SJSA1 (cell line): Measurements from ENCODE around the gene IBSP. TPM values are rescaled to one million over a fixed set of nuclear protein-coding genes. Genes with fewer than 3 reads are reported as not detected.

Experiments
- DNase-seq, 2 experiments: peaks; one replicate each; pipeline ENCODE4 v3.0.0-alpha.2; 2015 to 2020; ENCODE audit warnings: low spot score in 2 of 2, low read depth in 1 of 2
- H3K27ac ChIP-seq: fragments of 250-450 bp; sonication (Bioruptor Pico); 2 replicates; pipeline ENCODE4 v1.5.1; 2020; ENCODE audit warnings: mild to moderate bottlenecking, moderate library complexity
- H3K27me3 ChIP-seq: fragments of 250-450 bp; sonication (Bioruptor Pico); replicated peaks from 2 replicates; pipeline ENCODE4 v1.5.1; 2020; ENCODE audit warnings: mild to moderate bottlenecking, moderate library complexity
- H3K36me3 ChIP-seq: fragments of 250-450 bp; sonication (Bioruptor Pico); 2 replicates; pipeline ENCODE4 v1.5.1; 2020; ENCODE audit warnings: mild to moderate bottlenecking
- H3K4me1 ChIP-seq: fragments of 250-450 bp; sonication (Bioruptor Pico); replicated peaks from 2 replicates; pipeline ENCODE4 v1.6.1; 2021; ENCODE audit warnings: mild to moderate bottlenecking
- H3K4me3 ChIP-seq: fragments of 250-450 bp; sonication (Bioruptor Pico); 2 replicates; pipeline ENCODE4 v1.5.1; 2020; ENCODE audit warnings: mild to moderate bottlenecking
- H3K9me3 ChIP-seq: fragments of 250-450 bp; sonication (Bioruptor Pico); replicated peaks from 2 replicates; pipeline ENCODE4 v1.5.1; 2020; ENCODE audit warnings: mild to moderate bottlenecking
- total RNA-seq: library from RNA; depleted of rRNA; stranded (reverse); fragments of >200 nt; shearing (Covaris generic); gene quantifications from 2 replicates; pipeline ENCODE4 v1.2.3, GENCODE V29; 2014; rRNA removed

The IBSP gene
- total RNA-seq = 0.19 and 0.21 TPM in 2 replicates

GRCh38 chr4:87799301-87800113 lies at the start of gene IBSP:
Gene IBSP, plus strand, starts transcription at chr4:87799554. Its CDS starts 2,808 bp downstream, at chr4:87802362.
- Histone ChIP-seq H3K27me3 (no peaks in the 10 kb centered on the region), H3K4me3 (no peak within 1 kb of the TSS), H3K27ac (no peak within 1 kb of the TSS), H3K4me1 (no peaks in the 10 kb centered on the region; the same call in 1 of the 2 replicates), H3K9me3 (no peaks in the 10 kb centered on the region), H3K36me3 (no peaks in the 10 kb centered on the region)
- no peak for DNase-seq

GRCh38 chr4:87749883-87750282 lies 49.5 kb upstream of the IBSP start:
- no peaks in the 10 kb centered on the region for H3K36me3 ChIP-seq
- no peak overlapping the region for H3K4me3 ChIP-seq
- H3K4me1 ChIP-seq = peaks cover 16% of the 10 kb centered on the region
- peak in 1 of 2 experiments; percentile 69 for DNase-seq
- H3K27ac ChIP-seq = peak overlapping the region; percentile 36
- no peaks in the 10 kb centered on the region for H3K27me3 ChIP-seq
- H3K9me3 ChIP-seq = no peaks in the 10 kb centered on the region

GRCh38 chr4:87758270-87758669 lies 41.1 kb upstream of the IBSP start:
- H3K4me1 ChIP-seq = no peaks in the 10 kb centered on the region
- no peak for DNase-seq
- H3K4me3 ChIP-seq = no peak overlapping the region
- no peak overlapping the region for H3K27ac ChIP-seq
- H3K27me3 ChIP-seq = no peaks in the 10 kb centered on the region; the same call in 1 of the 2 replicates
- no peaks in the 10 kb centered on the region for H3K36me3 ChIP-seq
- no peaks in the 10 kb centered on the region for H3K9me3 ChIP-seq

- DNase-seq = no peak
- H3K36me3 ChIP-seq = no peaks in the 10 kb centered on the region
- no peaks in the 10 kb centered on the region for H3K9me3 ChIP-seq
- no peaks in the 10 kb centered on the region for H3K4me1 ChIP-seq
- no peak overlapping the region for H3K27ac ChIP-seq
- no peaks in the 10 kb centered on the region; the same call in 1 of the 2 replicates for H3K27me3 ChIP-seq
- H3K4me3 ChIP-seq = no peak overlapping the region
These were observed 37.0 kb upstream of the IBSP start for GRCh38 chr4:87762311-87762710.

GRCh38 chr4:87781569-87781968 lies 17.8 kb upstream of the IBSP start:
- H3K36me3 ChIP-seq = no peaks in the 10 kb centered on the region
- H3K27me3 ChIP-seq = no peaks in the 10 kb centered on the region
- H3K9me3 ChIP-seq = no peaks in the 10 kb centered on the region
- H3K4me3 ChIP-seq = no peak overlapping the region
- no peak overlapping the region for H3K27ac ChIP-seq
- DNase-seq = no peak
- H3K4me1 ChIP-seq = no peaks in the 10 kb centered on the region

DNA sequence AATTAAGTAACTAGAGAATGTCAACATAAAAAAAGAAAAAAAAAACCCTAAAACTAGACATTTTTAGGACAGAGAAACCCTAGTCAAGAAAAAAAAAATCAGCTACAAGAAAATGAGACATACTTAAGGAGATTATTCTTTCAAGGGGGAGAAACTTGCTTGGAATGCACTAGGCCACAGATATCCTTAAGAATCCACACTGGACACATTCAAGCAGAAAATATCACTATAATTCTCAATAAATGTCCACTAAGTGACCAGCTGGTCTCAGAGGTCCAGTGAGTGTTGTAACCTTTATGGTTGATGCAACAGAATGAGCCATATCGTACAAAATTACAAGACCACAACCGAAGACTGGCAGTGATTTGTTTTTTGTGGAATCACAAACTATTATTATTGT lies 15.6 kb upstream of the IBSP start:
- DNase-seq = no peak

GRCh38 chr4:87785731-87786509 lies 13.4 kb upstream of the IBSP start:
- Histone ChIP-seq H3K4me1 (no peaks in the 10 kb centered on the region), H3K4me3 (no peak overlapping the region), H3K9me3 (no peaks in the 10 kb centered on the region), H3K36me3 (no peaks in the 10 kb centered on the region), H3K27ac (no peak overlapping the region), H3K27me3 (peaks cover 3% of the 10 kb centered on the region; the same call in 1 of the 2 replicates)
- no peak for DNase-seq

More for the DNA sequence above, 15.6 kb upstream of the IBSP start:
- Histone ChIP-seq H3K4me1 (no peaks in the 10 kb centered on the region), H3K9me3 (no peaks in the 10 kb centered on the region), H3K36me3 (no peaks in the 10 kb centered on the region), H3K4me3 (no peak overlapping the region), H3K27ac (no peak overlapping the region), H3K27me3 (no peaks in the 10 kb centered on the region)

- Histone ChIP-seq H3K36me3 (no peaks in the 10 kb centered on the region), H3K9me3 (no peaks in the 10 kb centered on the region), H3K27me3 (no peaks in the 10 kb centered on the region), H3K4me1 (peaks cover 16% of the 10 kb centered on the region), H3K27ac (no peak overlapping the region), H3K4me3 (no peak overlapping the region)
- no peak for DNase-seq
These were observed 3.5 kb downstream of the IBSP start for GRCh38 chr4:87802858-87803257.

DNA sequence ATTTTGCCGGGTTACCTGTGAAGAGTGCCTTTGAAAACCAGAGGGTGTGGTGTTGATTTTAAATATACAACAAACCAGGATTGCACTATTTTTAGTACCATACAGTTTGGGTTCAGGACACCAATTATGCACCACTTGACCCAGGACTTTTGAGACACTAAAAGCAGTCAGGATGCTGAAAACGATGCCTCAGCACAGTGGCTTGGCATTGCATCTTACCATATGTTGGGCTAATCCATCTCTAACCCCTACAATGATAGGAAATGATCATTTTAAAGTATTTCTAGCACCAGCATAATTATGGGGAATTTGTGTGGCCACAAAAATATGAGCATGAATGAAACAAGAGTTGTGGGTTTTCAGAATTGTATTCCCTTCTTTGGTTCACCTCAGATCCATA lies 4.1 kb downstream of the IBSP start:
- no peak overlapping the region for H3K27ac ChIP-seq
- H3K9me3 ChIP-seq = no peaks in the 10 kb centered on the region
- no peaks in the 10 kb centered on the region for H3K27me3 ChIP-seq
- H3K4me3 ChIP-seq = no peak overlapping the region
- H3K36me3 ChIP-seq = no peaks in the 10 kb centered on the region
- H3K4me1 ChIP-seq = peaks cover 16% of the 10 kb centered on the region
- no peak for DNase-seq

DNA sequence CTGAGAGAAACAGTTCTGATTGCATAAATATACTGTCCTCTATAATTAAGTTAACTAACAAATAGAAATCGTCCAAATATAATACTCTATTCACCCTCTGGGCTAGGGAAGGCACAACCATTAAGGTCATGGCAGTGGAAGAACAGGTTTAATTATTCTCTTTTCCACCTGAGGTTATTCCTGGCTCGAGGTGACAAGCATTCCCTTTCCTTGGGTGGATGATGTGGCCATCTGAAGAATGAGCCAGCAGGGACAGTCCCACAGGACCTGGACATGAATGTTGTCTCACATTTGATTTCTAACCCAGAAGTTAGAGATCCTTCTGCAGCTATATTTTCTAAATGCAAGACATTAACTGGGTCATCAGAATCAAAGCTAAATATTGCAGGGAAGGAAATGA lies 5.5 kb downstream of the IBSP start:
- Histone ChIP-seq H3K4me1 (peaks cover 16% of the 10 kb centered on the region), H3K27ac (no peak overlapping the region), H3K9me3 (no peaks in the 10 kb centered on the region), H3K27me3 (no peaks in the 10 kb centered on the region), H3K36me3 (no peaks in the 10 kb centered on the region), H3K4me3 (no peak overlapping the region)
- DNase-seq = no peak

GRCh38 chr4:87805971-87806370 lies 6.6 kb downstream of the IBSP start:
- no peak overlapping the region for H3K4me3 ChIP-seq
- peaks cover 16% of the 10 kb centered on the region for H3K4me1 ChIP-seq
- peak in 1 of 2 experiments; percentile 42 for DNase-seq
- no peaks in the 10 kb centered on the region for H3K27me3 ChIP-seq
- peak overlapping the region; percentile 32 for H3K27ac ChIP-seq
- H3K36me3 ChIP-seq = no peaks in the 10 kb centered on the region
- H3K9me3 ChIP-seq = no peaks in the 10 kb centered on the region

DNA sequence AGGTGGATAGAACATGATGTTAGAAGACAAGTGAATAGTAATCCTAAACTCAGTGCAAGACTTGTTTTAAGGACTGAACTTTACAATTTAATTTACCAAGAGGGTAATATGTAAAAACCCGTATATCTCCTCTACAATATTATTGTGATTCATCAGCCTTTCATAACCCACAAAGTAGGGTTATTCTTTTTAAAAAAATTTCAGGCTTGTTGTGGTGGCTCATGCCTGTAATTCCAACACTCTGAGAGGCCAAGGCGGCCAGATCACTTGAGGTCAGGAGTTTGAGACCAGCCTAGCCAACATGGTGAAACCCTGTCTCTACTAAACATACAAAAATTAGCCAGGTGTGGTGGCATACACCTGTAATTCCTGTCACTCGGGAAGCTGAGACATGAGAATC lies 7.2 kb downstream of the IBSP start:
- Histone ChIP-seq H3K4me1 (peaks cover 16% of the 10 kb centered on the region), H3K4me3 (no peak overlapping the region), H3K27me3 (no peaks in the 10 kb centered on the region), H3K27ac (peak overlapping the region; percentile 32), H3K9me3 (no peaks in the 10 kb centered on the region), H3K36me3 (no peaks in the 10 kb centered on the region)
- peak in 1 of 2 experiments; percentile 23 for DNase-seq

DNA sequence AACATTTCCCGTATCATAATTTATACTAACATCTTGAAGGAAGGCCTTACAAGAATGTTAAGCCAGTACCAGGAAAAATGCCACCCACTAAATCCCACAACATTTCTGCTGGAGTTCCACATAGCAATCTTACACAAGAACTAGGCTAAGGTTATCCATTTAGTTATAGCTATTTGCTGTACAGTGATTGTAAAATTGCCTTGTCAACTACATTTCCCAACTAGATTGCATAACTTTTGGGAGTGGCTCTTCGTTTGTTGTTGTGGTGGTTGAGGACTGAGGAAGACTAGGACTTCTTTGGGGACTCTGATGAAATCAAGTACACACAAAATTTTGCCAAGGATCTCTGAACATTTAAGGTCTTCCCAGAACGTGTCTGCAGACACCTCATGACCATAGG lies 8.0 kb downstream of the IBSP start:
- no peaks in the 10 kb centered on the region for H3K27me3 ChIP-seq
- no peak overlapping the region for H3K27ac ChIP-seq
- no peak for DNase-seq

DNA sequence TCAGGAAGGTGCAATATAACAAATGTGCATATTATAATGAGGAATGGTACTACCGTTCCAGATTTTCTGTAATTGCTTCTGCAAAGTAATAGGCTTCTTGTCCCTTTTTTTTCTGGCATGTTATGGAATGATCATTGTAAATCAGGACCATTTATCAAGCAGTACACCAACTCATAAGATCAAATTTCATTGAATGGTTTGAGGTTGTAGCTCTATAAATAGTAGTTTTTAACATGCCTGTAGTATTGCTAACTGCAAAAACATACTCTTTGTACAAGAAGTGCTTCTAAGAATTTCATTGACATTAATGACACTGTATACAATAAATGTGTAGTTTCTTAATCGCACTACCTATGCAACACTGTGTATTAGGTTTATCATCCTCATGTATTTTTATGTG lies 12.6 kb downstream of the IBSP start:
- H3K27me3 ChIP-seq = no peaks in the 10 kb centered on the region
- no peak overlapping the region for H3K27ac ChIP-seq
- H3K36me3 ChIP-seq = no peaks in the 10 kb centered on the region
- peaks cover 5% of the 10 kb centered on the region for H3K4me1 ChIP-seq
- DNase-seq = no peak
- H3K9me3 ChIP-seq = no peaks in the 10 kb centered on the region
- no peak overlapping the region for H3K4me3 ChIP-seq

More for the DNA sequence above, 8.0 kb downstream of the IBSP start:
- Histone ChIP-seq H3K36me3 (no peaks in the 10 kb centered on the region), H3K9me3 (no peaks in the 10 kb centered on the region), H3K4me1 (peaks cover 16% of the 10 kb centered on the region), H3K4me3 (no peak overlapping the region)
